Activated effector memory CD4-positive, alpha-beta T cell treated with Interleukin-2 at 50 U/mL for 16 hours (primary cell): ENCODE data around the gene STARD6.
"Not testable (repeated sequence)": the region's sequence is repeated elsewhere in the genome, so short reads cannot be mapped to it uniquely, and the experiment has no call there.

Source experiments
- DNase-seq: peaks from one replicate; pipeline ENCODE4 v3.0.0-alpha.2; 2020

STARD6 gene

GRCh38 chr18:54357660-54358494 lies at the start of gene STARD6, which contains the start of gene C18orf54:
Gene STARD6 (minus strand): TSS chr18:54357858. CDS start chr18:54354573, 3,285 bp downstream.
Gene C18orf54 (plus strand): TSS chr18:54357906. CDS start chr18:54360573, 2,667 bp downstream.
- DNase-seq, result peak; percentile 89

DNA sequence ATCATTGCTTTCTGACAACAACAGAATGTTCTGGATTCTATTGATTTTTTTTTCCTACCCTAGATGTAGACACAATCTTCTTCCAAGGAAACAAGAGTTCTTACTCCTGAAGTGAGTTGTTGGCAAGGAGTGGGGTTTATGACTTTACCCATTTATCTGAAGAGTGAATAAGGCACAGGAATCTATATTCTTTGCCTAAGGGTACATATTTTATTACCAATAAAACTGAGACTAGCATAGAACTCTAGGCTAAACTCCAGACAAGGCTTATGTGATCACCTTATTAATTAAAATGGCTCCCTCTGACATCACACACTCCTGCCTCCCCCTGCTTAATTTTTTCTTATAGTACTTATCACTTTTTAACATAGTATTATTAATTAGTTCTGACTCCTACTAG lies 47.6 kb upstream of the STARD6 start:
- no peak for DNase-seq

DNA sequence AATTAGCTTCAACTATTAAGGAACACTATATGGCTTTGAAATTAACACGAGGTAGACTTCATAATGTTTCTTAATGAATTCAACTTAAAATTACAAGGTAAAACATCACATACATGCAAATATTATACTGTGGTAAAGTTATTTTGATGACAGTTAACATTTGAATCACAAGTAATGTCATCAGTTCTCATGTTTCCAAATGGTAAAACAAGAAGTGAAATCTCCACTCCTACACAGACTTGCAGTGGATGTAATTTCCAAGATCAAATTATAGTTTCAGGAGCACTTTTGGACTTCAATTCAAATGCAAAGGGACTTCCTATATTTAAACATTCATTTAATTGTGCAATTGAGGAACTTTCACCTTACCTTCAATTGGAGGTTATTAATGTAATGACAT lies 39.1 kb upstream of the STARD6 start:
- no peak for DNase-seq

DNA sequence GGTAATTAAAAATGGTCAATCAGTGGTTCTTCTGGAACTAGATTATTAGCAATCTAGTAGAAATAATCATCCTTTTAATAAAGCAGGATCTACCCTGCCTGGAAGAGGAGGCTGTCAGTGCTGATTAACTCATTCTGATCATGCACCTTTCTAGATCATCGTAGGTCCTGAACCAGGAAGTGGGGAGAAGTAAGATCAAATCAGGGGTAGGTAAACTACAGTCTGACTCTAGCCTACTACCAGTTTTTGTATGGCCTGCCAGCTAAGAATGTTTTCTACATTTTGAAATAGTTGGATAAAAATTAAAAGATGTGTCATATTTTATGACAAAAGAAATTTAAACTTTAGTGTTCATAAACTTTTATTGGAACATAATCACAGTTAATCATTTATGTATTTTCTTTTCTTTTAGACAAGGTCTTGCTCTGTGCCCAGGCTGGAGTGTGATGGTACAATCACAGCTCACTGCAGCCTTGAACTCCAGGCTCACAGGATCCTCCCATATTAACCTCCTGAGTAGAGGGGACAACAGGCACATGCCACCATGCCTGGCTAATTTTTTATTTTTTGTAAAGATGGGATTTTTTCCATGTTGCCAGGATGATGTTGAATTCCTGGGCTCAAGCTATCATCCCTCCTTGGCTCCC lies 36.1 kb upstream of the STARD6 start:
- DNase-seq, result no peak

DNA sequence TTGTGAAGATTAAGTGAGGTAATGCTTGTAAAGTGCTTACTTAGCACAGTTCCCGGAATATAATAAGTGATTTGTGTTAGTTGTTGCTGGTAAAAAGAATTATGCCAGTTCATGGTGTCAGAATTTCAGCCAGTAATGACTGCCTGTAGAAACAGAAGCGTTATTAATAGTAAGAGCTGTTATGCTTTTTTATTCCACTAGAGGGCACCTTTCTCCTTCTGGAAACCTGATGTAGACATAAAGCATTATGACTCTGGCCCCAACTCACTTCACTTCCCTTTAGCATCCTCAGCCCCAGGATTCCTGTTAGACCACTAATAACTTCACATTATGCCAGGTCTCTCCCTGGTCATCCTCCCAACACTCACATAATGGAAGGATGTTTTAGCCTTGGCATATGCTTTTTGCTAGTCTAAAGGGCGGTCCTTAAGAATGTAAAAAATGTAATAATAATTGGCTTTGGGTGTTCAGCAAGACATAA lies 34.9 kb upstream of the STARD6 start:
- DNase-seq, result no peak

GRCh38 chr18:54390838-54391237 lies 33.2 kb upstream of the STARD6 start:
- no peak for DNase-seq

DNA sequence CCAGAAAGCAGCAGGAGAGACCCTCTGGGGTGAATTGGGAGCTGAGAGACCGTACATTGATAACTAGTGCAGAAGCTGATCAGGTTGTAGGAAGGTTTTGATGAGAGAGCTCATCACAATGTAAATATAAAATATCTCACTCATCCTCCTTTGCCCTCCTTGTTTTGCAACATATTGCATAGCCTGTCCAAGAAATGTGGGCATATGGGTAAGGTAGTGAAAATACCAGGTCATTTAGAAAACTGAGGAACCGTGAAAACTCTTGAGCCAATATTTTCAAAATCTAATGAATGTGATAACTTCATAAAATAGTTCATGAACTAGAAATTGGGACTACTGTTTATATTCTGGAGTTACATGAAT lies 31.5 kb upstream of the STARD6 start:
- no peak for DNase-seq

- DNase-seq, result no peak
Observed at GRCh38 chr18:54388203-54389142, 30.8 kb upstream of the STARD6 start.

- no peak for DNase-seq
Observed at GRCh38 chr18:54387631-54388030, 30.0 kb upstream of the STARD6 start.

GRCh38 chr18:54386800-54387495 lies 29.3 kb upstream of the STARD6 start:
- not testable (repeated sequence) for DNase-seq

GRCh38 chr18:54386043-54386442 lies 28.4 kb upstream of the STARD6 start:
- no peak for DNase-seq

DNA sequence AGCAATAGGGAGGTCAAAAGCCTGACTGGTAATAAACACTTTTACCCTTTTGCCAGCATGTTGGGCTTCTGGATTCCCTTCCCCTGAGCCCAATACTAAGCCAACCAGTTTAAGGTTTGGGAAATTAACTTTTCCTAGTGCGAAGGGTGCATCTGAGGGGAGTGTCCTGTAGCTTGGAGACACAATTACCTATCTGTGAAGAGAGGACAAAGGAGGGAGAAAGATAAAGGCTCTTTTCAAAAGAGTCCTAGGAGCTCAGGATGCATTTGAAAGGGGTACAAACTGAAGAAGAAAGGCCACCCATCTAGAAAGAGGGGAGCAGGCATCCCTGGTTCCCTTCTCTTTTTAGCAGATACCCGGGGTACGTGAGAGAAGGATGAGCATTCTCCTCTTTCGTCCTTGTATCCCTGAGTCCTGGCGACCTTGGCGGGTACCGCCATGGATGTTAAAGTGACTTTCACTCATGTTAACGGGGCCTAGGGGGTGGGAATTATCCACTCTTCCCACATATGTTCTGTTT lies 25.1 kb upstream of the STARD6 start:
- DNase-seq, result no peak

DNA sequence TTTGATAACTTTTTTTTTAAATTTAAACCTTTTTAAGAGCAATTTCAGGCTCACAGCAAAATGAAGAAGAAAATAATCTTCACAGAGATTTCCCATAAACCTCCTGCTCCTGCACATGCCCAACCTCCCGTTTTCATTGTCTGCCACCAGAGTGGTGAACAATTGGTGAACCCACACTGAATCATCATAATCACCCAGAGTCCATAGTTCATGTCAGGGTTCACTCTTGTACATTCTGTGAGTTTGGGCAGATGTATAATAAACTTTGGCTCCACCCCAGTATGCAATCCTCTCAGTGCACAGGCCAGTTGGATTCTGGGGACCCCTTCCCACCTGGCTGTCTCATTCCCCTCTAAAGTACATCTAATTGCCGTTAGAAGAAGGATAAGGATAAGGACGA lies 24.4 kb upstream of the STARD6 start:
- DNase-seq, result no peak

DNA sequence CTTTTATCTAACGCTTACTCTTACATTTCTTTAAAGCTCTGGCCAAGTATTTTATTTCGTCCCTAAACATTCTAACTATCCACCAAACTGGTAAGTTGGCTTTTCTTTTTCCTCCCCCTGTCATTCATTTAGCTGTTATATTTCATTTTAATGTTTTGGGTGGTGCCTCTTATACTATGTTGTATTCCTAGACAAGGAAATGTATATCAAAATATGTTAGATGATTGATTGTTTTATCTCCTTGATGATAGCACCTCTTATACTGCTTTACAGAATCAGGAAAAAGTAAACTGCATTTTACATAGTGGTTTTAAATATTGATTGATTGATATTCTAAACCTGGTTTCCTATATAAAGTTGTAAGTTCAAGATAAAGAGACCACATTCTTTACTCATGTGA lies 24.0 kb upstream of the STARD6 start:
- DNase-seq, result no peak

GRCh38 chr18:54378057-54378456 lies 20.4 kb upstream of the STARD6 start:
- DNase-seq, result no peak

DNA sequence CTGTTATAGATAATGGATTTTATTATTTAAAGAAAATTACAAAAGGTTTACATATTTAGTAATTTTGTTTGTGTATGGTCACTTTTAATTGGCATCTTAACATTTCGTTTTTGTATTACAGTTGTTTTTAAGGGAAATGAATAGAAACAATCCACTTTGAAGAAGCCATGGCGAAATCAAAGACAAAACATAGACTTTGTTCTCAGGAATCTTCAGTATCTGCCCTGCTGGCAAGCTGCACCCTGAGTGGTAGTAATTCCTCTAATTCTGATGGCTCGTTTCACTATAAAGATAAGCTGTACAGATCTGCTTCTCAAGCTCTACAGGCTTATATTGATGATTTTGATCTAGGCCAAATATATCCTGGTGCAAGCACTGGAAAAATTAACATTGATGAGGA lies 2.7 kb upstream of the STARD6 start:
- no peak for DNase-seq

DNA sequence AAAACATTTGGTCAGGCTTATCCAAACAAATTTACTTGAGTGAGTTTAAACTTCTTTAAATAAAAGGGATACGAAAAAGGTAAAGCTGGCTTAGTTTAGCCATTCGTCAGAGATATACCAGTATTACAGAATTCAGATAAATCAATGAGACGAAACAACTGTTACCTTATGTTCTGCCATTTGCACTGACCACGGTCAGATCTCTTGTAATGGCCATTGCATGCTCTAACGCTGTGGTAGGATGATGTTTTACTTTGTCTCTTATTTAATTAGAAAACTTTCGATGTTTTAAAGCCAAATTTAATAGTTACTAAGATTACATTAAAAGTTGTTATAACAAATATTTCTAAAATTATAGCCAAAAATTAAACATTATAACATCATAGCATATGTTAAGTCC lies 1.6 kb upstream of the STARD6 start:
- DNase-seq, result no peak

GRCh38 chr18:54358495-54359040 lies 910 bp upstream of the STARD6 start:
- no peak for DNase-seq

GRCh38 chr18:54357082-54357659 lies 487 bp downstream of the STARD6 start:
- no peak for DNase-seq

DNA sequence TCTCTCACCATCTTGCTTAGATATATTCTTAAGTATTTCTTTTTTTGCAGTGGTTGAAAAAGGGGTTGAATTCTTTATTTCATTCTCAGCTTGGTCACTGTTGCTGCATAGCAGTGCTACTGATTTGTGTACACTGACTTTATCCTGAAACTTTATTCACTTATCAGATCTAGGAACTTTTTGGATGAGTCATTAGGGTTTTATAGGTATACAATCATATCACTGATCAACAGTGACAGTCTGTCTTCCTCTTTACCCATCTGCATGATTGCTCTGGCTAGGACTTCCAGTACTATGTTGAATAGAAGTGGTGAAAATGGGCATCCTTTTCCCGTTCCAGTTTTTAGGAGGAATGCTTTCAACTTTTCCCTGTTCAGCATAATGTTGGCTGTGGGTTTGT lies 6.5 kb downstream of the STARD6 start:
- no peak for DNase-seq

GRCh38 chr18:54338230-54338629 lies 19.4 kb downstream of the STARD6 start:
- no peak for DNase-seq
